Heart left ventricle (tissue), 13 donors: ENCODE results near the gene PARVA.

Experiments used
- POLR2A ChIP-seq, 2 donors: fragments of 450-650 bp; IDR thresholded peaks; one replicate each; pipeline ENCODE4 v1.6.1; 2017; ENCODE audit warnings: antibody characterized with exemption in 2 of 2, mild to moderate bottlenecking in 2 of 2, moderate library complexity in 2 of 2
- TF ChIP-seq, protein P1 (sequence below), 12 donors: fragments of 200-600 bp; sonication (generic) in 4 of 12; IDR thresholded peaks; one replicate each; pipeline versions ENCODE4 v1.5.0 to v1.8.0; 2018 to 2022; ENCODE audit warnings: antibody characterized with exemption in 12 of 12, mild to moderate bottlenecking in 5 of 12
- donor health status: ischemic (EF 13 %, LVEDD 7.1; RV severe dilation, severe dysfunction).
- donor health status: DM: no; HTN: yes; CAD: no.
- donor health status: DM: no; HTN: no; CAD: no.
- donor health status: ischemic (EF 25% LVEDD 6.9; RV normal size, moderate dysfunction).
- donor health status: ischemic (EF 25% LVEDD 5.7; RV mildly dilated, moderate dysfunction).
- donor health status: ischemic (EF 35%, LVEDD 5.7; RV mildly dilated, moderate dysfunction).
- donor health status: nonischemic (EF 11% LVEDD 7.7; RV severe dilation, severe dysfunction).
- donor health status: DM: yes; HTN: yes; CAD: no.
- donor health status: PGD.
- donor health status: ischemic (EF 29% LVEDD 5.4; RV normal size, mild dysfunction).
- donor health status: nonischemic (EF 23%, LVEDD 6.1; RV moderate dilation, normal function).

DNA sequence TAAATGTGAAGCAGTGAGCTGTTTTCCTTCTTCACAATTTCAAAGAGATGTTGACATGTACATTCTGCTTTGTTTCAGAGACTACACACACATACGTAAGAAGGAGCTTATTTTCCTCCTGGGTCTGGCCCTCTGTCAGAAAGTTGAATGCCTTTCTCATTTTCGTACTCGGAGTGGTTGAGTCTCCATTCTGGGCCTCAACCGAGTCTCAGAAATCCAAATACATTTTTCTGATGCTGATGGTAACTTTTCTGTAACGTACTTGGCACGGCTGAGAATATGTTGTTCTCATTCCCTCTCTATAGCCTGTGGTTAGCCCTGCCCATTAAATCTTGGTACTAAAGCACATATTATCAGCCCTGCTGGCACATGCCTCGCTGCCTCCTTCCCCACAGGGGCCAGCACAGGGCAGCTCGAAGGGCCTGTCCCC, 25.3 kb downstream of the PARVA start:
- no peak for TF ChIP-seq POLR2A (IDR thresholded peaks at IDR 0.05)
- TF ChIP-seq, protein P1, sequence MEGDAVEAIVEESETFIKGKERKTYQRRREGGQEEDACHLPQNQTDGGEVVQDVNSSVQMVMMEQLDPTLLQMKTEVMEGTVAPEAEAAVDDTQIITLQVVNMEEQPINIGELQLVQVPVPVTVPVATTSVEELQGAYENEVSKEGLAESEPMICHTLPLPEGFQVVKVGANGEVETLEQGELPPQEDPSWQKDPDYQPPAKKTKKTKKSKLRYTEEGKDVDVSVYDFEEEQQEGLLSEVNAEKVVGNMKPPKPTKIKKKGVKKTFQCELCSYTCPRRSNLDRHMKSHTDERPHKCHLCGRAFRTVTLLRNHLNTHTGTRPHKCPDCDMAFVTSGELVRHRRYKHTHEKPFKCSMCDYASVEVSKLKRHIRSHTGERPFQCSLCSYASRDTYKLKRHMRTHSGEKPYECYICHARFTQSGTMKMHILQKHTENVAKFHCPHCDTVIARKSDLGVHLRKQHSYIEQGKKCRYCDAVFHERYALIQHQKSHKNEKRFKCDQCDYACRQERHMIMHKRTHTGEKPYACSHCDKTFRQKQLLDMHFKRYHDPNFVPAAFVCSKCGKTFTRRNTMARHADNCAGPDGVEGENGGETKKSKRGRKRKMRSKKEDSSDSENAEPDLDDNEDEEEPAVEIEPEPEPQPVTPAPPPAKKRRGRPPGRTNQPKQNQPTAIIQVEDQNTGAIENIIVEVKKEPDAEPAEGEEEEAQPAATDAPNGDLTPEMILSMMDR (IDR thresholded peaks at IDR 0.05) = no peak
